GM18498 (cell line): ENCODE measurements around the gene IQCK.

Experiments used
- ATAC-seq: cut with Tn5 transposase; IDR thresholded peaks from one replicate; pipeline ENCODE4 v1.9.1; 2021; ENCODE audit warnings: mild to moderate bottlenecking, moderate library complexity; ENCODE audit not compliant: unreplicated experiment

The IQCK gene

GRCh38 chr16:19854543-19854876, 136.4 kb downstream of the IQCK start:
- no peak for ATAC-seq

GRCh38 chr16:19856120-19856519, 138.0 kb downstream of the IQCK start:
- ATAC-seq: no peak

- ATAC-seq: no peak
These were observed 139.7 kb downstream of the IQCK start for GRCh38 chr16:19857593-19858339.

DNA sequence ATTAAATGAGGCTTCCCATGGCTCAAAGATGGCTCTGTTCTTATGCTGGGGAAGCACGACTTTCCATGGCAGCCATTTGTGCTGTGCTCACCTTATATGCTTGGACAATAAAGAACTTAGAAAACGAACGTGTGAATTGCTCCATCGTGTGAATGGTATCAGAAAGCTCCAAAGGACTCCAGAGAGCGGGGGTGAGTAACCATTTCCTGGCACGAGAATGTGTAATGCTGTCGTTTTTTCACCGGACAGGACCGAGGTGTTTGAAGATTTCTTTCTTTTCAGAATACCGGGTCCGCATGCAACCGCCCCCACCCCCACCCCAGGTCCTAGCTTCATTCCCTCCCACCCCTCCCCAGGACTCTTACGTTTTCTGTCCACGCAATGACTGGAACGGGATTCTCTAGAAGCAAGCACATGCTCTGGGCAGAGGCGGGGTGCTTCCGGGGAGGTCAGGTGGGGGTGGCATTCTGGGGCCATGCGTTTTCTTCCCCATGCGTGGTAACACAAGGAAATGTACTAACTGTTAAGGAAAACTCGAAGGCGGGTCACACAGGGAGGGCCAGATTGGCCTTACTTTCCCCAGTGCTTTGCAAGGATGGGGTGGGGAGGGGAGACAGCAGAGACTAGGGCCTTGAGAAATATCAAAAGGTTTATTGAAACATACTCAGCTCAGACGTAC, 140.4 kb downstream of the IQCK start:
- no peak for ATAC-seq

DNA sequence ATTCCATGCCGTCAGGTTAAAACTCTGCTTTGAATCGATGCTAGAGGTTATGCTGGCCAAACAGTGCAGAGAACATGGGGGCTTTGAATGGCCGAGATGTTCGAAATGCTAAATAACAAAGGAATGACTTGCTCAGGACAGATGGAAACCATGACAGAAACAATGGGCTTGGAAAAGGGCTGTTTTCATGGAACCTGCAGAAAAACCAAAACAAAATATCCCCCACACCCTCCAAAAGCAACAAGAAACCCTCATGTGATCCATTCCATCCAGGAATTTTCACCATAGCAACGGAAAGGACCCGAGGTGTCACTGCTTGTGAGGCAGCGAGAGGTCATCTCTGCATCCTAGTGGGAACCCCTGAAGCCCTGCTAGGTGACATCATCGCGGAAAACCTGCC, 141.1 kb downstream of the IQCK start:
- ATAC-seq: no peak

DNA sequence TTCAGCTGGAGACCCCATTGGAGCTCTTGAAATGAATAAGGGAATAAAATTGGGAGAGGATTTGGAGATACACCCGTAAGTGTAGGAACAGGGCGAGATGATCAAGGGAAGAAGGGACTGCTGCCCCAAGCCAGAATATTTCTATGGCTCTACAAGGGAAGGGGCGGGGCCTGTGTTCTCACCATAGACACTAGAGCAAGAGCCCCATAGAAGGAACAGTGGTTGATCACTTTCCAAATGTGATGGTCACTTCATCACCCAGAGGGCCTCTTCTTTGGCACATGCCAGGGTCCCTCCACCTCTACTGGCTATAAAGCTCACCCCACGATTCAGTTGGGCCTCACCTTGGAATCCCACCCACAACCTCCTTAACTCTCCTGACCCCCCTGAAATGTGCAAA, 141.5 kb downstream of the IQCK start:
- ATAC-seq: no peak

DNA sequence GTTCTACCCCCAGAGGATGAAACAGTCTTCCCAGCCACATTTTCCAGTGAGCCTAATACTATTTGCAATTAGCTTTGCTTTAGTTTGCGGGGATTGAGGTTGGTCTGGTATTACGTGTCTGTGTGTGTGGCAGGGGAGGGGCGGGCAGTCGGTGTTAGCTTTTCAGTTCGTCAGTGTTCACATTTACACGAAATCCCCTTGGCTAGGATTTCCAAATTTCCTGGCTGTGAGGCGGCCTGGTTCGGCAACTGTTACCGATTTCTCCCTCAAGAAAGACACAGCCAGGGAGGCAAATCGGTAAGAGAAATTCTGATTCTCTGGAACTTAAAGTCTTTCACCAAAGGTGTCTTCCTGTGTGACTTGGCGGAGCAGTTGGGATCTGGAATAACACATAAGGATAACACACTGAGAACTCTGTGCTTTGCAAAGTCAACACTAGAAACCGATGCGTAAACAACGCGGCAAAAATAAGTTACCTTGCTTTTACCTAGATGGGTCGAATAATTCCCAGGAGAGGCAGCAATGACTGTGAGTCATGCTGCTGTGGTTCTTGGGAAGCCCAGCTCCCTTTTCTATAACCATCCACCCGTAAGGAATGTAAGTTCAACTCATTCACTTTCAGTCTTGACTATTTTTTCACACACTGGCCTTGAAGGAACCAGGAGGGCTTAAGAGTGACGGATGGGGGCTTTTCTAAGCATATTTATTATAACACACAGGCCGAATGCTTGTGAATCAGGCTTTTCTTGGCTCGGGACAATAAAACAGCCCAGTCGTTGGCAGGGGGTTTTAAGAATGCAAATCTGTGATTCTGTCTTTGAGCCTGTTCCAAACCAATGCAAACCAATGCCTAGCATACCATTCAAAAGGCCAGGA, 142.3 kb downstream of the IQCK start:
- ATAC-seq: no peak

GRCh38 chr16:19861133-19861532, 143.1 kb downstream of the IQCK start:
- ATAC-seq: no peak

GRCh38 chr16:19861811-19862327, 143.8 kb downstream of the IQCK start:
- ATAC-seq: no peak

GRCh38 chr16:19863990-19864389, 145.9 kb downstream of the IQCK start:
- ATAC-seq: no peak

GRCh38 chr16:19864566-19864965, 146.5 kb downstream of the IQCK start:
- no peak for ATAC-seq

DNA sequence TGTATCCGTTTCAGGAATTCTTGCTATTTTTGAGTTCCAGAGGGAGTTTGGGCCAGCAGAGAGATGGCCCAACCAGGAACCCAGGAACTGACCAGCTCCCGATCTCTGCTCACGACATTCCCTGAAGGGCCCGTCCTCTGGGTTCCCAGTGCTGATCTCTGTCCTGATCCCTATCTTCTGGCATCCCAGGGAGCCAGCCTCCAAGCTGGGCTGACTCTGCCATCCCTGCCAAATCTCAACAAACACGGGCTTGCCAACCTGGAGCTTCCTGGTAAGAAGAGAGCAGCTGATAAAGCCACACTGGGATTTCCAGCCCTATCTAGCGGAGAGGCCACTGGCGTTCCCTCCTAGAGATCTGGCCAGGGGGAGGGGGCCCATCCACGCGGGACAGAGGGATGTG, 150.3 kb downstream of the IQCK start:
- ATAC-seq: no peak

DNA sequence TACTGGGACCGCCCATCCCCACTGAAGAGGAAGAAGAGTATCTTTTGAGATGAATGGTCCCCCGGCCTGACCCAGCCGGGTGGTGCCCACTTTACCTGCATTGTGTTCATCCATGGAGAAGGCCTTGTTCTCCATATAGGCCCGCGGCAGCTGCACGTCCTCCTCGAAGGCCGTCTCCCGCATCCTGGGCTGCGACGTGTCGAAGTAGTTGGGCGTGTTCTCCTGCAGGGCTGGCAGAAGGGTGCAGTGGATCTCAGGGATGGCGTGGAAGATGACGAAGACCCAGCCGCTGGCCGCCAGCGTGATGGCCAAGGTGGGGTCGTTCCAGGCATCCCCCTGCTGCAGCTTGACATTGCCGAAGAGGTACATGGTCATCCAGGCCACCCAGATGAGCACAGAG, 153.7 kb downstream of the IQCK start:
- ATAC-seq: no peak

GRCh38 chr16:19872179-19872863, 154.2 kb downstream of the IQCK start:
- no peak for ATAC-seq

DNA sequence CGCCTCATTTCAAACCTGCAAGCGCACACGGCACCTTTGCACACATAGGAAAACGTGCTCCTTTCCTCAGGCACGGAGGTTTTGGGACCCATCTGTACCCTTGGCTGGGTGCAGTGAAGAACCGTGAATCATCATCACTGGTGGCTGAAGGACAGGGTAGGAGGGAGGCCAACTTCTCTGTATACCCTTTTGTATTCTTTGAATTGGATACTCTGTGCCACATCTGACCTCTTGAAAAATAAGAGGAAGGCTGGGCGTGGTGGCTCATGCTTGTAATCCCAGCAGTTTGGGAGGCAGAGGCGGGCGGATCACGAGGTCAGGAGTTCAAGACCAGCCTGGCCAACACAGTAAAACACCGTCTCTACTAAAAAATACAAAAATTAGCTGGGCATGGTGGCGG, 154.9 kb downstream of the IQCK start:
- ATAC-seq: no peak

- ATAC-seq: no peak
These were observed 156.0 kb downstream of the IQCK start for GRCh38 chr16:19874026-19874425.

- ATAC-seq: no peak
These were observed 156.9 kb downstream of the IQCK start for GRCh38 chr16:19874851-19875546.

- no peak for ATAC-seq
These were observed 157.8 kb downstream of the IQCK start for GRCh38 chr16:19875900-19876299.

- ATAC-seq: no peak
These were observed 158.5 kb downstream of the IQCK start for GRCh38 chr16:19876501-19877059.

- no peak for ATAC-seq
These were observed 160.7 kb downstream of the IQCK start for GRCh38 chr16:19878757-19879156.
